HCT116 (cell line): ENCODE measurements around the gene PFKM.

Source experiments
- CEBPB ChIP-seq: IDR thresholded peaks from 2 replicates; pipeline ENCODE4 v1.6.1; 2012; ENCODE audit warnings: low read depth
- EZH2phosphoT487 ChIP-seq: fragments of 200-600 bp; IDR thresholded peaks from 2 replicates; pipeline ENCODE4 v1.6.1; 2018; ENCODE audit warnings: antibody characterized with exemption, borderline replicate concordance
- POLR2A ChIP-seq: IDR thresholded peaks from 2 replicates; pipeline ENCODE4 v1.7.0; 2011; ENCODE audit warnings: borderline replicate concordance; ENCODE audit not compliant: insufficient read depth, insufficient read length; ENCODE audit errors: extremely low read depth
- POLR2AphosphoS5 ChIP-seq: IDR thresholded peaks from 2 replicates; pipeline ENCODE4 v1.6.1; 2011; ENCODE audit warnings: mild to moderate bottlenecking, low read depth, low read length, moderate library complexity
- SP1 ChIP-seq: IDR thresholded peaks from 2 replicates; pipeline ENCODE4 v1.6.1; 2012; ENCODE audit warnings: low read depth
- TF ChIP-seq, protein P1 (sequence below), 3 experiments: fragments of 200-600 bp in 1 of 3; sonication (generic) in 1 of 3; IDR thresholded peaks in 2 of 3; conservative IDR thresholded peaks in 1 of 3; 2 replicates each; pipeline ENCODE4 v1.5.1; 2012 to 2017; ENCODE audit warnings: low read depth in 2 of 3, low read length in 2 of 3, antibody characterized with exemption in 1 of 3, borderline replicate concordance in 1 of 3, control low read depth in 1 of 3, mild to moderate bottlenecking in 1 of 3, mixed read lengths in 1 of 3, mixed run types in 1 of 3, moderate library complexity in 1 of 3; ENCODE audit not compliant: insufficient read depth in 1 of 3
- TF ChIP-seq, protein P2 (sequence below): IDR thresholded peaks from 2 replicates; pipeline ENCODE4 v1.6.1; 2012; ENCODE audit warnings: low read depth

GRCh38 chr12:48160046-48160445, 40.9 kb downstream of the PFKM start:
- TF ChIP-seq SP1 (no peak), CEBPB (no peak), EZH2phosphoT487 (no peak), POLR2AphosphoS5 (no peak), POLR2A (no peak)
- TF ChIP-seq, protein P1, sequence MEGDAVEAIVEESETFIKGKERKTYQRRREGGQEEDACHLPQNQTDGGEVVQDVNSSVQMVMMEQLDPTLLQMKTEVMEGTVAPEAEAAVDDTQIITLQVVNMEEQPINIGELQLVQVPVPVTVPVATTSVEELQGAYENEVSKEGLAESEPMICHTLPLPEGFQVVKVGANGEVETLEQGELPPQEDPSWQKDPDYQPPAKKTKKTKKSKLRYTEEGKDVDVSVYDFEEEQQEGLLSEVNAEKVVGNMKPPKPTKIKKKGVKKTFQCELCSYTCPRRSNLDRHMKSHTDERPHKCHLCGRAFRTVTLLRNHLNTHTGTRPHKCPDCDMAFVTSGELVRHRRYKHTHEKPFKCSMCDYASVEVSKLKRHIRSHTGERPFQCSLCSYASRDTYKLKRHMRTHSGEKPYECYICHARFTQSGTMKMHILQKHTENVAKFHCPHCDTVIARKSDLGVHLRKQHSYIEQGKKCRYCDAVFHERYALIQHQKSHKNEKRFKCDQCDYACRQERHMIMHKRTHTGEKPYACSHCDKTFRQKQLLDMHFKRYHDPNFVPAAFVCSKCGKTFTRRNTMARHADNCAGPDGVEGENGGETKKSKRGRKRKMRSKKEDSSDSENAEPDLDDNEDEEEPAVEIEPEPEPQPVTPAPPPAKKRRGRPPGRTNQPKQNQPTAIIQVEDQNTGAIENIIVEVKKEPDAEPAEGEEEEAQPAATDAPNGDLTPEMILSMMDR (IDR thresholded peaks at IDR 0.05 in 2 of 3, conservative IDR thresholded peaks at IDR 0.05 in 1 of 3; ENCODE audit: borderline replicate concordance in 1 of 3, insufficient read depth in 1 of 3, low read depth in 2 of 3, low read length in 2 of 3) = no peak
- TF ChIP-seq, protein P2, sequence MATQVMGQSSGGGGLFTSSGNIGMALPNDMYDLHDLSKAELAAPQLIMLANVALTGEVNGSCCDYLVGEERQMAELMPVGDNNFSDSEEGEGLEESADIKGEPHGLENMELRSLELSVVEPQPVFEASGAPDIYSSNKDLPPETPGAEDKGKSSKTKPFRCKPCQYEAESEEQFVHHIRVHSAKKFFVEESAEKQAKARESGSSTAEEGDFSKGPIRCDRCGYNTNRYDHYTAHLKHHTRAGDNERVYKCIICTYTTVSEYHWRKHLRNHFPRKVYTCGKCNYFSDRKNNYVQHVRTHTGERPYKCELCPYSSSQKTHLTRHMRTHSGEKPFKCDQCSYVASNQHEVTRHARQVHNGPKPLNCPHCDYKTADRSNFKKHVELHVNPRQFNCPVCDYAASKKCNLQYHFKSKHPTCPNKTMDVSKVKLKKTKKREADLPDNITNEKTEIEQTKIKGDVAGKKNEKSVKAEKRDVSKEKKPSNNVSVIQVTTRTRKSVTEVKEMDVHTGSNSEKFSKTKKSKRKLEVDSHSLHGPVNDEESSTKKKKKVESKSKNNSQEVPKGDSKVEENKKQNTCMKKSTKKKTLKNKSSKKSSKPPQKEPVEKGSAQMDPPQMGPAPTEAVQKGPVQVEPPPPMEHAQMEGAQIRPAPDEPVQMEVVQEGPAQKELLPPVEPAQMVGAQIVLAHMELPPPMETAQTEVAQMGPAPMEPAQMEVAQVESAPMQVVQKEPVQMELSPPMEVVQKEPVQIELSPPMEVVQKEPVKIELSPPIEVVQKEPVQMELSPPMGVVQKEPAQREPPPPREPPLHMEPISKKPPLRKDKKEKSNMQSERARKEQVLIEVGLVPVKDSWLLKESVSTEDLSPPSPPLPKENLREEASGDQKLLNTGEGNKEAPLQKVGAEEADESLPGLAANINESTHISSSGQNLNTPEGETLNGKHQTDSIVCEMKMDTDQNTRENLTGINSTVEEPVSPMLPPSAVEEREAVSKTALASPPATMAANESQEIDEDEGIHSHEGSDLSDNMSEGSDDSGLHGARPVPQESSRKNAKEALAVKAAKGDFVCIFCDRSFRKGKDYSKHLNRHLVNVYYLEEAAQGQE = no peak
